Bronchial epithelial cell (primary cell): Measurements from ENCODE around the gene HM13. TPM values are rescaled to one million over a fixed set of nuclear protein-coding genes. Genes with fewer than 3 reads are reported as not detected.
A peak's percentile ranks its signal among the peaks of the same experiment; 100 is the strongest.

Experiments used
- DNase-seq: peaks from one replicate; pipeline ENCODE4 v3.0.0-alpha.2; 2010; ENCODE audit warnings: low read depth
- FAIRE-seq: peaks from 2 replicates; lab custom pipeline; 2011; peaks lifted over from hg19 to GRCh38; lab: Jason Lieb, UNC
- H3K27me3 ChIP-seq: 2 replicates; pipeline ENCODE4 v1.5.1; 2011; ENCODE audit warnings: low read length; ENCODE audit not compliant: control insufficient read depth, insufficient read depth
- H3K36me3 ChIP-seq: 2 replicates; pipeline ENCODE4 v1.5.1; 2011; ENCODE audit warnings: low read length; ENCODE audit not compliant: control insufficient read depth, insufficient read depth
- H3K4me3 ChIP-seq: 2 replicates; pipeline ENCODE4 v1.5.1; 2011; ENCODE audit warnings: mild to moderate bottlenecking, low read depth, low read length, control low read depth
- total RNA-seq: library from RNA; depleted of rRNA; stranded (reverse); fragments of >200 nt; gene quantifications from 2 replicates; pipeline ENCODE4 v1.2.1, GENCODE V29; 2014
- TF ChIP-seq, protein P1 (sequence below): IDR thresholded peaks from 2 replicates; pipeline ENCODE4 v1.5.1; 2011; ENCODE audit warnings: mild to moderate bottlenecking, moderate library complexity, low read length, control low read depth, inconsistent platforms; ENCODE audit not compliant: insufficient read depth, severe bottlenecking

The HM13 gene
- total RNA-seq, 1 donor from 2014 or later: 46.9 TPM

DNA sequence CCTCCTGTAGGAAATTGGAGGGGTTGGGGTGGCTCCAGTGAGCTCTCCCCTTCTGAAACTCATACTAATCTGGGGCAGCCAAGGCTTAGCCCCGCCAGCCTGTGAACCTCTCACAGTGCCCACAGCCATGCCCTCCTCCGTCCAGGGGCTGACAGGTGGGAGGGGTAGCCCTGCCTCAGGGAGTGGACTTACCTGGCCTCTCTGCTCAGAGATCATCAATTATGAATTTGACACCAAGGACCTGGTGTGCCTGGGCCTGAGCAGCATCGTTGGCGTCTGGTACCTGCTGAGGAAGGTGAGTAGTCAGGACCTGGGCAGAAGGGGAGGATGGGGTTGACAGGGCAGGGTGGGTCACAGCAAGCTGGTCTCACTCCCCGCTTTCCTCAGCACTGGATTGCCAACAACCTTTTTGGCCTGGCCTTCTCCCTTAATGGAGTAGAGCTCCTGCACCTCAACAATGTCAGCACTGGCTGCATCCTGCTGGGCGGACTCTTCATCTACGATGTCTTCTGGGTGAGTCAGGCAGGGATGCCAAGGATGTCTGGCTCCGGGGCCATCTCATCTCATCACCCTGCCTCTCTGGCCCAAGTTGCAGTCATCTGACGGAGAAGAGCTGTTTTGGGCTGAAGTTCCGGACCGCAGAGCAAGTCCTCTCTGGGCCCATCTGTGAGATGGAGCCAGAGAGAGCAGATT, 34.7 kb downstream of the HM13 start:
- DNase-seq (no peak), FAIRE-seq (no peak)
- TF ChIP-seq, protein P1, sequence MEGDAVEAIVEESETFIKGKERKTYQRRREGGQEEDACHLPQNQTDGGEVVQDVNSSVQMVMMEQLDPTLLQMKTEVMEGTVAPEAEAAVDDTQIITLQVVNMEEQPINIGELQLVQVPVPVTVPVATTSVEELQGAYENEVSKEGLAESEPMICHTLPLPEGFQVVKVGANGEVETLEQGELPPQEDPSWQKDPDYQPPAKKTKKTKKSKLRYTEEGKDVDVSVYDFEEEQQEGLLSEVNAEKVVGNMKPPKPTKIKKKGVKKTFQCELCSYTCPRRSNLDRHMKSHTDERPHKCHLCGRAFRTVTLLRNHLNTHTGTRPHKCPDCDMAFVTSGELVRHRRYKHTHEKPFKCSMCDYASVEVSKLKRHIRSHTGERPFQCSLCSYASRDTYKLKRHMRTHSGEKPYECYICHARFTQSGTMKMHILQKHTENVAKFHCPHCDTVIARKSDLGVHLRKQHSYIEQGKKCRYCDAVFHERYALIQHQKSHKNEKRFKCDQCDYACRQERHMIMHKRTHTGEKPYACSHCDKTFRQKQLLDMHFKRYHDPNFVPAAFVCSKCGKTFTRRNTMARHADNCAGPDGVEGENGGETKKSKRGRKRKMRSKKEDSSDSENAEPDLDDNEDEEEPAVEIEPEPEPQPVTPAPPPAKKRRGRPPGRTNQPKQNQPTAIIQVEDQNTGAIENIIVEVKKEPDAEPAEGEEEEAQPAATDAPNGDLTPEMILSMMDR: no peak
- Histone ChIP-seq H3K36me3 (peaks cover 34% of the 10 kb centered on the region), H3K27me3 (no peaks in the 10 kb centered on the region), H3K4me3 (no peak overlapping the region)

DNA sequence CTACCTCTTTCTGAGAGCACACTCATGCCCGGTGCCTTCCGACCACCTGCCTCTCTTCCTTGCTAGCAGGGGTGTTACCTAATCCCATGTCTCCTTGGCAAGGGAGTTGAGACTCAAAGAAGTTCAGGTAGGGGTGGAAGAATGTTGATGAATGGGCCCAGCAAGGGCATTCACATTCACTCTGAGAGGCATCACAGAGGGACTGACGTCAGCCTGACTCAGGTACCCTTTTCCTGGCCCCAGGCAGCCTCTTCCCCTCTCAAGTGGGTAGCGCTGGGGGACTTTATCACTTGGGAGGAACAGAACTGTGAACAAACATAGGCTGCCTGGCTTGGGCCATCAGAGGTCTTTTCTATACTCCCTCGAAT, 35.3 kb downstream of the HM13 start:
- peaks cover 34% of the 10 kb centered on the region for H3K36me3 ChIP-seq
- TF ChIP-seq, protein P1: no peak

DNA sequence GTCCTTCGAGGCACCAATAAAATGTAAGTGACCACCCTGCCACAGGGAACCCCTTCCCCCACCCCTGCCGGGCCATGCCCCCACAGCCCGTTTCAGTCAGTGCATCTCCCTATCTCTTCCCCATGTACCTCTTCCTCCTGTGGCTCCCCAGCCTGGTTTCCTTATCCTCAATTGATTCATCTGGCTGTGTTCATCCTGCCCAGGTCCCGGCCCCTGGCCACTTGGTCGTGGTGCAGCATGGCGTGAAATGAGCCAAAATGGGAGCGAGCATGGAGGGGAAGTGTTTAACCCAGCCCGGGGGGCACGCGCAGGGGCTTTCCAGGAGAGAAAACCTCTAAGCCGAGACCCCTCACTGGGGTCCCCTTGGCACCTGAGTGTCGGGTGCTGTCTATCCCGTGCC, 35.9 kb downstream of the HM13 start:
- no peaks in the 10 kb centered on the region for H3K27me3 ChIP-seq
- peaks cover 34% of the 10 kb centered on the region for H3K36me3 ChIP-seq
- TF ChIP-seq, protein P1: no peak
- DNase-seq: no peak
- FAIRE-seq: no peak
- no peak overlapping the region for H3K4me3 ChIP-seq

More for the DNA sequence above, 35.3 kb downstream of the HM13 start:
- Histone ChIP-seq H3K4me3 (no peak overlapping the region), H3K27me3 (no peaks in the 10 kb centered on the region)
- DNase-seq: peak; percentile 46
- FAIRE-seq: no peak

DNA sequence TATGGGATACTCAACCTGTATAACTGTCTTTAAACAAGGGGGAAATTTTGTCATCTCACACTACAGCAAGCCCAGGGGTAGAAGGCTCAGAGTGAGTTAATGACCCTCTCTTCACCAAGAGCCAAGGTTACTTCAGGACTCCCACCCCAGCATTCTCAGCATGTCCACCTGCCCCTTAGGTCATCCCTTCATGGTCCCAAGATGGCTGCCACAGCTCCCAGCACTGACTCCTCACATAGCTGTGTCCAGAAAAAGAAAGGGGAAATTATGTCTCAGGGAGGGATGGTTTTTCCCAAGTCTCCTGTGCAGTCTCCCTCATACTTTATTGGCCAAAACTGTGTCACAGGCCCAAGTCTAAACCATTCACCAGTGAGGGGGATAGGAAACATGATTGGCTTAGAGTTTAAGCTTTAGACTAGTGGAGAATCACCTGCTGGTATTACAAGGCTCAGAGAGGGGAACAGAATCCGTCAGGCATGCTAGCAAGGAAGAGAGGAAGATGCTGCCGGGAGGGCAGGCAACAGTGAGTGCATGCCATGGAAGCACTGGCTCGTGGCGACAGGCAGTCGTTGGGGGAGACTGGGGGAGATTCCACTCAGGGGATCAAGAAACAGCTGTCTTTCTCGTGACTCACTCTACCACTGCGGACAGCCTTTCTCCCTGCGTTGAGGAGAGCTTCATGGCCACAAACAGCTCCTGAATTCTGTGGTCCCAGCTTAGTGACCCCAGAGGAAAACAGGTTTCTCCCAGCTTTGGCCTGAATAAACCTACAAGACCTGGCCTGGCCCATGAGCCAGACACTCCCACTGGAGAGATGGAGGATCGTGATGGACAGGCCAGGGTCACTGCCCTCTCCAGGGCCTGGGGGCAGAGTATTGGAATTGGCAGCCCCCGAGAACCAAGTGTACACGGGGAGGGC, 37.2 kb downstream of the HM13 start:
- no peak for FAIRE-seq
- H3K36me3 ChIP-seq: peaks cover 35% of the 10 kb centered on the region

DNA sequence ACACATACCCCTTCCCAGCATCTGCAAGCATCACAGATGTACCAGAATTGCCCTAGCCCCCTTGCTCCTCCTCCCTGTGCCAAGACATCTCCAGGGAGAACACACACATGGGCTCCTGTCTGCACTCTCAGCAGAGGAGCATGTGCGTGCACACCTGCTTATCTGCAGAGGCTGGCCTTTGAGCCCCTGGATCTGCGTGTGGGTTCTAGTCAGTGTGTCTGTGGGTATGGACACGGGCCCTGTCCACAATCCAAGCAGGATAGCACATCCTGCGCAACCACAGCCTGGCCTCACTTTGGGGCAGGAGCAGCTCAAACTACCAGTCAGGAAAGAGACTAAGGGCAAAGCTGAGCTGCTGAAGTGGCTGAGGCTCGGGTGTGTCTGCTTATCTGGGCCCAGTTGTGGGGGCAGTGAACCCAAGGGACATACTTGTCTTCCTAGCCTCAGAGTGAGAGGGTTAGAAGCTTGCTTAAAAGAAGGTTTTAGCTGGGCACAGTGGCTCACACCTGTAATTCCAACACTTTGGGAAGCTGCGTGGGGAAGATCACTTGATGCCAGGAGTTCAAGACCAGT, 41.0 kb downstream of the HM13 start:
- Histone ChIP-seq H3K4me3 (no peak overlapping the region), H3K36me3 (peaks cover 26% of the 10 kb centered on the region), H3K27me3 (no peaks in the 10 kb centered on the region)
- no peak for DNase-seq
- TF ChIP-seq, protein P1: no peak
- no peak for FAIRE-seq

More for the DNA sequence above, 37.2 kb downstream of the HM13 start:
- H3K4me3 ChIP-seq: no peak overlapping the region
- H3K27me3 ChIP-seq: no peaks in the 10 kb centered on the region
- DNase-seq: no peak
- TF ChIP-seq, protein P1: no peak
